Glutamatergic neuron (in vitro differentiated cells): ENCODE data around the gene ROBO1. TPM values are rescaled to one million over a fixed set of nuclear protein-coding genes. Genes with fewer than 3 reads are reported as not detected.

Source experiments
- DNase-seq: peaks from one replicate; pipeline ENCODE4 v3.0.0; 2022
- H3K27ac Mint-ChIP-seq: one replicate; pipeline ENCODE4 v1.8.0; 2020; ENCODE audit warnings: mild to moderate bottlenecking, mixed read lengths, inconsistent platforms; ENCODE audit not compliant: unreplicated experiment
- H3K27me3 Mint-ChIP-seq: one replicate; pipeline ENCODE4 v1.8.0; 2020; ENCODE audit warnings: mild to moderate bottlenecking, moderate library complexity, mixed read lengths, inconsistent platforms; ENCODE audit not compliant: unreplicated experiment
- H3K36me3 Mint-ChIP-seq: one replicate; pipeline ENCODE4 v1.8.0; 2020; ENCODE audit warnings: mild to moderate bottlenecking, mixed read lengths, inconsistent platforms; ENCODE audit not compliant: unreplicated experiment
- H3K4me1 Mint-ChIP-seq: one replicate; pipeline ENCODE4 v1.8.0; 2020; ENCODE audit warnings: mild to moderate bottlenecking, low read depth, mixed read lengths, inconsistent platforms; ENCODE audit not compliant: unreplicated experiment
- H3K4me3 Mint-ChIP-seq: one replicate; pipeline ENCODE4 v1.8.0; 2020; ENCODE audit warnings: mild to moderate bottlenecking, mixed read lengths, inconsistent platforms; ENCODE audit not compliant: unreplicated experiment
- H3K9me3 Mint-ChIP-seq: one replicate; pipeline ENCODE4 v1.8.0; 2020; ENCODE audit warnings: mild to moderate bottlenecking, moderate library complexity, mixed read lengths, inconsistent platforms; ENCODE audit not compliant: unreplicated experiment
- total RNA-seq: library from RNA; stranded (reverse); fragmentation: NEBNext Ultra II Directional; extraction: Animal tissue kit (Norgen Biotek cat#: 25700); gene quantifications from one replicate; pipeline ENCODE4 v1.2.1, GENCODE V29; 2021; ENCODE audit not compliant: unreplicated experiment
- TF ChIP-seq, protein P1 (sequence below): fragments of 200-600 bp; sonication (generic); IDR thresholded peaks from one replicate; pipeline ENCODE4 v1.5.0; 2021; ENCODE audit not compliant: partially characterized antibody, unreplicated experiment

Gene ROBO1
- total RNA-seq, 1 donor from 2014 or later = 505 TPM

DNA sequence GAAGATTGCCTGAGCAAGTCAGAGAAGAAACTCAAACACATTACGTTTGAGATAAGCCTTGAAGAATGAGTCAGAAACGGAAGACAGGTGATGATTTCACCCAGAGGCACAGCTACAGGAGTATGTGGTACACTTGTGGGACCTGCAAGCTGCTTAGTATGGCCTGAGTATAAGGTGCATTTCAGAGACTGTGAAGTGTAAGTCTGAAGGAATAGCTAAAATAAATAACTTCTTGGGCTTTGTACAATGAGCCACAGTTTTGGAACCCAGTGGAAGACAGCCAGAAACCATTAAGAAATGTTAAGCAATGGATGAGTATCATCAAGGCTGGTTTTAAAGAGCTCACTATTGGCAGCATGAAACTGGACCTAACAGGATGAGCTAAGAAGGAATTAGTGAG, 826.2 kb downstream of the ROBO1 start:
- Mint-ChIP-seq H3K9me3 (peaks cover 26% of the 10 kb centered on the region), H3K36me3 (peaks cover 28% of the 10 kb centered on the region), H3K4me3 (no peak overlapping the region), H3K27me3 (peaks cover 8% of the 10 kb centered on the region), H3K4me1 (peaks cover 10% of the 10 kb centered on the region), H3K27ac (no peak overlapping the region)
- DNase-seq = no peak
- TF ChIP-seq, protein P1, sequence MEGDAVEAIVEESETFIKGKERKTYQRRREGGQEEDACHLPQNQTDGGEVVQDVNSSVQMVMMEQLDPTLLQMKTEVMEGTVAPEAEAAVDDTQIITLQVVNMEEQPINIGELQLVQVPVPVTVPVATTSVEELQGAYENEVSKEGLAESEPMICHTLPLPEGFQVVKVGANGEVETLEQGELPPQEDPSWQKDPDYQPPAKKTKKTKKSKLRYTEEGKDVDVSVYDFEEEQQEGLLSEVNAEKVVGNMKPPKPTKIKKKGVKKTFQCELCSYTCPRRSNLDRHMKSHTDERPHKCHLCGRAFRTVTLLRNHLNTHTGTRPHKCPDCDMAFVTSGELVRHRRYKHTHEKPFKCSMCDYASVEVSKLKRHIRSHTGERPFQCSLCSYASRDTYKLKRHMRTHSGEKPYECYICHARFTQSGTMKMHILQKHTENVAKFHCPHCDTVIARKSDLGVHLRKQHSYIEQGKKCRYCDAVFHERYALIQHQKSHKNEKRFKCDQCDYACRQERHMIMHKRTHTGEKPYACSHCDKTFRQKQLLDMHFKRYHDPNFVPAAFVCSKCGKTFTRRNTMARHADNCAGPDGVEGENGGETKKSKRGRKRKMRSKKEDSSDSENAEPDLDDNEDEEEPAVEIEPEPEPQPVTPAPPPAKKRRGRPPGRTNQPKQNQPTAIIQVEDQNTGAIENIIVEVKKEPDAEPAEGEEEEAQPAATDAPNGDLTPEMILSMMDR = no peak

DNA sequence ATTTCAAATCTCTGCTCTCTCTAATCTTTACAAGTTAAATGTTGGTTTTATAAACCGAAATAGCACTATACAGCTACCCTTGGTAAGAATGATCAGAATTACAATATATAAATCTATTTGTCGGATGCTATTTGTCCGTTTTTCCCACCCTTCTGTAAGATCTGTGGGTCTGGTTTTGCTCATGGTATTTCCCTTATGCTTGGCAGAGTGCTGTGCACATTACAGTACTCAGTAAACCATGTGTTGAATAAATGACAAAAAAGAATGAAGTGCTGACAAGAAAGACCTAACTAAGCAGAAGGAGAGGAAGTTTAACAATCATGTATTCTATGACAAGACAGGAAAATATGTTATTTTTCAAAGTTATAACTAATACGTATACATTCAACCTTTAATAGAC, 827.2 kb downstream of the ROBO1 start:
- Mint-ChIP-seq H3K4me1 (peaks cover 16% of the 10 kb centered on the region), H3K9me3 (peaks cover 20% of the 10 kb centered on the region), H3K27me3 (peaks cover 8% of the 10 kb centered on the region), H3K36me3 (peaks cover 20% of the 10 kb centered on the region), H3K4me3 (no peak overlapping the region), H3K27ac (peak overlapping the region; percentile 17)
- TF ChIP-seq, protein P1 = no peak
- DNase-seq = no peak

DNA sequence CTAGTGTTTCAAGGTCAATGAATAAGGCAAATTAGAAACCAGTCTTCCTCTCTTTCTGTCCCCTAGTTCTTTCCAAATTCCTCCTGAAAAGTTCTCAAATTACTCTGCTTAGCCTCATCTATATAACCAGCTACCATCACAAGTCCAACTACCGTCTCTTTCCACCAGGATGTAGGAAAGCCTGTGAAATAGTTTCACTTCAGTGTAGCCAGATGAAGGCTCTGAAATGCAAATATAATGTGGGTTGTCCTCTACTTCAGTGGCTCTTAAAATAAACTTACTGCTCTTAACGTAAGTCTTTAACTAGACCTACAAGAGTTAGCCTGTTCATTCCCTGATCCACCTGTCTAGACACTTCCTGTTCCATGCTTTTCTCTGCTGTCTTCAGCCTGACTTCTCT, 827.7 kb downstream of the ROBO1 start:
- Mint-ChIP-seq H3K4me3 (no peak overlapping the region), H3K9me3 (peaks cover 20% of the 10 kb centered on the region), H3K36me3 (peaks cover 18% of the 10 kb centered on the region), H3K27ac (peak overlapping the region; percentile 17), H3K4me1 (peaks cover 19% of the 10 kb centered on the region), H3K27me3 (peaks cover 8% of the 10 kb centered on the region)
- DNase-seq = no peak
- TF ChIP-seq, protein P1 = no peak

DNA sequence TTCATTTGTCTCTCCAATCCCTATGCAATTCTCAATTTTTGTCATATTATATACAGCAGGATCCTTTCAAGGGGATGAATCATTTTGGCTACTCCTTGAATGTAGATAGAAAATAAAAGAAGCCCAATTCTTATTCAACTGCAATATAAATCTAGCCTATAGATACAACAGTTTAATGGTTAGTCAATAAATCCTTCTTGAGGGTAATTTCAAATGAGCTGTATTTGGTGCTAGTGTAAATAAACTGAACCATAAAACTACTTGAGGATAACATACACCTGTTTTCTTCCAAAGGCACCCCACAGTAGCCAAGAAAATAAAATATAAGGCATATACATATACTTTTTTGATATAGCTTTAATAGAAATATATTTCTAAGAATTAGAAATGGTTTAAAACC, 830.3 kb downstream of the ROBO1 start:
- Mint-ChIP-seq H3K36me3 (peaks cover 11% of the 10 kb centered on the region), H3K27me3 (peaks cover 8% of the 10 kb centered on the region), H3K27ac (no peak overlapping the region), H3K4me1 (peaks cover 31% of the 10 kb centered on the region), H3K4me3 (no peak overlapping the region), H3K9me3 (peaks cover 12% of the 10 kb centered on the region)
- DNase-seq = no peak
- TF ChIP-seq, protein P1 = no peak

DNA sequence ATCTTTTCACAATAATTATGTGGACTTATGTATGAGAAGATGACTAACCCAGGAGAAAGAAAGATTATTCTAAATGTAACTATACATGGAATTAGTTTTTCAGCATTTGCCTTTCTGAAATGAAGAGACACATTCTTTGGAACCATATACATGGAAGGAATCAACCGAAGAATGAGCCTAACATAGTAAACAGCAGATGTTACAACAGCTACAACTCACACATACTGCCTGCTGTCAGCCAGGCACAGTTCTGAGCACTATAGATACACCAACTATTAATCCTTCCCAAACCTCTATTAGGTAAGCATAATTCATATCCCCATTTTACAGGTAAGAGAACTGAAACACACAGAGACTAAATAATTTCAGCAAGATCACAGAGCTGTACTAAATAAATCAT, 840.0 kb downstream of the ROBO1 start:
- Mint-ChIP-seq H3K4me3 (peak overlapping the region; percentile 30), H3K4me1 (peaks cover 52% of the 10 kb centered on the region), H3K36me3 (no peaks in the 10 kb centered on the region), H3K27me3 (peaks cover 4% of the 10 kb centered on the region), H3K9me3 (peaks cover 11% of the 10 kb centered on the region), H3K27ac (peak overlapping the region; percentile 89)
- TF ChIP-seq, protein P1 = no peak
- DNase-seq = no peak
